Measurements from ENCODE around the gene IL12RB1. TPM values are rescaled to one million over a fixed set of nuclear protein-coding genes. Genes with fewer than 3 reads are reported as not detected.
"Not testable (repeated sequence)": the region's sequence is repeated elsewhere in the genome, so short reads cannot be mapped to it uniquely, and the experiment has no call there.

The IL12RB1 gene
- total RNA-seq, 4 donors from 2014 or later = 0.15 to 3.5 (median 1.5) TPM

GRCh38 chr19:18045307-18046050, 41.3 kb downstream of the IL12RB1 start:
- Histone ChIP-seq H3K36me3 (no peaks in the 10 kb centered on the region), H3K27ac (peak overlapping the region in 3 of 4 donors; percentile 58 to 78 (median 74)), H3K4me3 (peak overlapping the region; percentile 28 to 49), H3K4me1 (peaks cover 0 to 47% (median 9%) of the 10 kb centered on the region in 3 donors), H3K27me3 (no peaks in the 10 kb centered on the region), H3K9me3 (peaks cover 0 to 9% (median 0%) of the 10 kb centered on the region in 3 donors)
- ATAC-seq = no peak
- 71 to 92% methylated on average over 6 of the region's 7 CpGs for WGBS, 2 donors (ENCODE audit: low coverage in 1 of 2)
- TF ChIP-seq POLR2A (IDR thresholded peaks at IDR 0.05) (no peak), EP300 (IDR thresholded peaks at IDR 0.05) (no peak), POLR2AphosphoS5 (IDR thresholded peaks at IDR 0.05) (no peak)
- TF ChIP-seq, protein P1, sequence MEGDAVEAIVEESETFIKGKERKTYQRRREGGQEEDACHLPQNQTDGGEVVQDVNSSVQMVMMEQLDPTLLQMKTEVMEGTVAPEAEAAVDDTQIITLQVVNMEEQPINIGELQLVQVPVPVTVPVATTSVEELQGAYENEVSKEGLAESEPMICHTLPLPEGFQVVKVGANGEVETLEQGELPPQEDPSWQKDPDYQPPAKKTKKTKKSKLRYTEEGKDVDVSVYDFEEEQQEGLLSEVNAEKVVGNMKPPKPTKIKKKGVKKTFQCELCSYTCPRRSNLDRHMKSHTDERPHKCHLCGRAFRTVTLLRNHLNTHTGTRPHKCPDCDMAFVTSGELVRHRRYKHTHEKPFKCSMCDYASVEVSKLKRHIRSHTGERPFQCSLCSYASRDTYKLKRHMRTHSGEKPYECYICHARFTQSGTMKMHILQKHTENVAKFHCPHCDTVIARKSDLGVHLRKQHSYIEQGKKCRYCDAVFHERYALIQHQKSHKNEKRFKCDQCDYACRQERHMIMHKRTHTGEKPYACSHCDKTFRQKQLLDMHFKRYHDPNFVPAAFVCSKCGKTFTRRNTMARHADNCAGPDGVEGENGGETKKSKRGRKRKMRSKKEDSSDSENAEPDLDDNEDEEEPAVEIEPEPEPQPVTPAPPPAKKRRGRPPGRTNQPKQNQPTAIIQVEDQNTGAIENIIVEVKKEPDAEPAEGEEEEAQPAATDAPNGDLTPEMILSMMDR (IDR thresholded peaks at IDR 0.05) = no peak

DNA sequence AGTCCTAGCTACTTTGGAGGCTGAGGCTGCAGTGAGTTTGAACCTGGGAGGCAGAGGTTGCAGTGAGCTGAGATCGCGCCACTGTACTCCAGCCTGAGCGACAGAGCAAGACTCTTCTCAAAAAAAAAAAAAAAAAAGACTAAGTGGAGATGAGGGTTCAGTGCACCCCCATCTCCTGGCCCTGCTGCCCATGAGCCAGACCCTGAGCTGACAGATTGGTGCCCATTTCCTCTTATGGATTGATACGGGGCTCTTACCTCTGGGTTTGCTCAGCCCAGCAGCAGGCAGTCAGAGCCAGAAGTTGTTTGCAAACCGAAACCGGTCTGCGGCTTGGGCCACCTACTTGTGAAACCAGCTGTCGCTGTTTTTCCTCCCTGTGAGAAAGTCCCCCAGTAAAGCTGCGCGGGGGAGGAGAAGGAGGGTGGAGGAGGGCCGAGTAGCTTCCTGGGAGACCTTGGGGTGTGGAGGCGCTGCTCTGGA, 41.9 kb downstream of the IL12RB1 start:
- Histone ChIP-seq H3K4me3 (peak overlapping the region; percentile 28 to 49), H3K9me3 (peaks cover 0 to 11% (median 0%) of the 10 kb centered on the region in 3 donors), H3K4me1 (peaks cover 0 to 41% (median 9%) of the 10 kb centered on the region in 3 donors), H3K27ac (peak overlapping the region in 3 of 4 donors; percentile 58 to 78 (median 74)), H3K36me3 (no peaks in the 10 kb centered on the region), H3K27me3 (no peaks in the 10 kb centered on the region)
- peak; percentile 17 for ATAC-seq
- WGBS, 2 donors (ENCODE audit: low coverage in 1 of 2) = no CpG with 5 or more reads among the region's 12 CpGs
- TF ChIP-seq, protein P1 (IDR thresholded peaks at IDR 0.05) = no peak
- TF ChIP-seq EP300 (IDR thresholded peaks at IDR 0.05) = no peak
- TF ChIP-seq POLR2AphosphoS5 (IDR thresholded peaks at IDR 0.05) = no peak
- TF ChIP-seq POLR2A (IDR thresholded peaks at IDR 0.05) = no peak

- Histone ChIP-seq H3K27ac (no peak overlapping the region), H3K9me3 (peaks cover 0 to 11% (median 0%) of the 10 kb centered on the region in 3 donors), H3K4me3 (no peak overlapping the region), H3K27me3 (no peaks in the 10 kb centered on the region), H3K36me3 (no peaks in the 10 kb centered on the region), H3K4me1 (peaks cover 0 to 29% (median 6%) of the 10 kb centered on the region in 3 donors)
- TF ChIP-seq, protein P1 (IDR thresholded peaks at IDR 0.05) = no peak
- no peak for TF ChIP-seq EP300 (IDR thresholded peaks at IDR 0.05)
- no peak for TF ChIP-seq POLR2AphosphoS5 (IDR thresholded peaks at IDR 0.05)
- no peak for TF ChIP-seq POLR2A (IDR thresholded peaks at IDR 0.05)
- ATAC-seq = no peak
- 81 to 100% methylated on average over 2 of the region's 3 CpGs for WGBS, 2 donors (ENCODE audit: low coverage in 1 of 2)
Observed at GRCh38 chr19:18043676-18044075, 43.1 kb downstream of the IL12RB1 start.

- Histone ChIP-seq H3K4me1 (peaks cover 0 to 19% (median 6%) of the 10 kb centered on the region in 3 donors), H3K27me3 (no peaks in the 10 kb centered on the region), H3K36me3 (no peaks in the 10 kb centered on the region), H3K27ac (no peak overlapping the region), H3K9me3 (peaks cover 0 to 11% (median 0%) of the 10 kb centered on the region in 3 donors), H3K4me3 (no peak overlapping the region)
- 89 to 100% methylated on average over 1 to 2 of the region's 2 CpGs for WGBS, 2 donors (ENCODE audit: low coverage in 1 of 2)
- TF ChIP-seq, protein P1 (IDR thresholded peaks at IDR 0.05) = no peak
- no peak for TF ChIP-seq POLR2A (IDR thresholded peaks at IDR 0.05)
- TF ChIP-seq POLR2AphosphoS5 (IDR thresholded peaks at IDR 0.05) = no peak
- TF ChIP-seq EP300 (IDR thresholded peaks at IDR 0.05) = no peak
- no peak for ATAC-seq
Observed at GRCh38 chr19:18041054-18041453, 45.7 kb downstream of the IL12RB1 start.

DNA sequence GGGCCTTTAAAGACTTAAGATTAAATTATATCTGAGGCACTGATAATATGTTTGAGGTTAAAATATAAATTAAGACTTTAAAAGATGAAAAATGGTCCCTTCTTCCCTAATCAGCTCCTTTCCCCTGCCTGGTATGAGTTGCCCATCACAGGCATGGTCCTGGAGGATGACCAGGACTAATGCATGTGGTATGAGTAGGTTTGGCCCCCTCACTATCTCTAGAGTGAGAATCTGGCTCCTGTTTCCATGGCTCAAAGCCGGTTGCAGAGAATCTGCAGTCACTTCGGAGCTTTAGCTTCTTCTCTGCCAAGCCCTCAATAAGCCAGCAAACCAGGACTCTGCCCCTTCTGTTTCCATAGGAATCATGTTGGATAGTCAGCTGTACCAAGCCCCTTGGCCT, 54.6 kb downstream of the IL12RB1 start:
- not testable (repeated sequence) for H3K27ac ChIP-seq, H3K4me1 ChIP-seq, H3K36me3 ChIP-seq, H3K4me3 ChIP-seq, H3K27me3 ChIP-seq, ATAC-seq, H3K9me3 ChIP-seq
- 60% methylated on average over 1 of the region's 2 CpGs for WGBS, 2 donors (ENCODE audit: low coverage in 1 of 2)

DNA sequence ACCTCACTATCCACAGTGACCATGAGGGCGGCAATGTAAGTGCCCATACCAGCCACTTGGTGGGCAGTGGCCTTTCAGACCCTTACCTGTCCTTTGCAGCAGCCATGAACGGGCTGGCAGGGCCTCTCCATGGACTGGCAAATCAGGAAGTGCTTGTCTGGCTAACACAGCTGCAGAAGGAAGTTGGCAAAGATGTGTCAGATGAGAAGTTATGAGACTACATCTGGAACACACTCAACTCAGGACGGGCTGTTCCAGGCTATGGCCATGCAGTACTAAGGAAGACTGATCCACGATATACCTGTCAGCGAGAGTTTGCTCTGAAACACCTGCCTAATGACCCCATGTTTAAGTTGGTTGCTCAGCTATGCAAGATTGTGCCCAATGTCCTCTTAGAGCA, 55.3 kb downstream of the IL12RB1 start:
- not testable (repeated sequence) for H3K4me3 ChIP-seq, H3K27ac ChIP-seq, H3K4me1 ChIP-seq, H3K36me3 ChIP-seq, H3K27me3 ChIP-seq, H3K9me3 ChIP-seq
- WGBS, 2 donors (ENCODE audit: low coverage in 1 of 2) = 86 to 88% methylated on average over 3 of the region's 5 CpGs
- ATAC-seq = peak; percentile 34

Measured in gastroesophageal sphincter (tissue), 4 donors.